SW 1271 (cell line): ENCODE data around the gene BIRC7.

Experiments
- DNase-seq, 2 experiments: peaks; one replicate each; lab custom pipeline; 2025; lab: John Stamatoyannopoulos, UW

BIRC7 gene

DNA sequence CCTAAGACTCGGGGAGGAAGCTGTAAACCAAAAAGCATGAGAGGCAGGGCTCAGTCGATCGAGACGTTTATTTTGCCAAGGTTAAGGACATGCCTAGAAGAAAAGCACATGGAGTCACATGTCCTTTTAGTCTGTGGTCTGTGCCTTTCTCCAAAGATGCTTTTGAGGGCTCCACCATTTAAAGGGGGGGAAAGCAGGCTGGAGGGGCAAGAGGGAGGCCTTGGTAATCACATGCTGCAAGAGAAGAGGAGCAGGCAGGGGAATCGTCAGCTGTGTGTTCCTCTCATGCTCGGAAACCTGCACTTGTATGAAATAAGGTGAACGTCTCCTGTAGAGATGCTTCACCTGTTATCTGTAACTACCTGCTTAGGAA lies 10.6 kb upstream of the BIRC7 start:
- no peak for DNase-seq

DNA sequence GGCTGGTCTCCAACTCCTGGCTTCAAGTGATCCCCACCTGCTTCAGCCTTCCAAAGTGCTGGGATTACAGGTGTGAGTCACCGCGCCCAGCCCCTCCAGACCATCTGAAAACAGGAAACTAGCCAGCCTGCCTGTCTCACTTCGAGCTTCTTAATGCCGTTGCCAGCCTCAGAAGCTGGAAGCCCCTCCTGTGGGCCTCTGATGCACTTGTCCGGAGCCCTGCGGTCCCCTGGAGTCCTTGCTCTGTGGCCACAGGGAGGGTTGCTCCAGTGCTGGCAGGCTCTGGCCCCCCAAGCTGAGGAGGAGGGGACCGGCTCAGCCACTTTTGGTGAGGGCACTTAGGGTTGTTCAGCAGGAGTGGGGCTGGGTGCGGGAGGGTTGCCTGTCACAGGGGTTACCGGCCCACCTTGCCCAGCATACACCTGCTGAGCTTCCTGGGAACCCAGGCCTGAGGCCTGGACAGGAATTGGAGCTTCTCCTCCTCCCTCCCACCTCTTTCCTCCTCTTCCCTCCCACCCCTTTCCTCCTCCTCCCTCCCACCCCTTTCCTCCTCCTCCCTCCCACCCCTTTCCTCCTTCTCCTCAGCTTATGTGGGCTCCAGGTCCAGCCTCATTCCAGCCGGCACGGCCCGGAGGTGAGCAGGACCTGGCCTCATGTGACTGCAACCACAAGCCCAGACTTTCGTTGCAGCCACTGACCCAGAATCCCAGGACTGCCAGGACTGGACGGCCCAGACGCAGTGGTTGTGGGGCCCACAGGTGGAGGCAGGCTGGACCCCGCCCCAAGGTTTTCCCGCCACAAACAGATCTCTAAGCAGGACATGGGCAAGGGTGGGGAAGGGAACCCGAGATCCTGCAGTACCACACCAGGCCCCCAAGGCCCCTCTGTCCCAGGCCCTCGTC lies 9.4 kb upstream of the BIRC7 start:
- no peak for DNase-seq

DNA sequence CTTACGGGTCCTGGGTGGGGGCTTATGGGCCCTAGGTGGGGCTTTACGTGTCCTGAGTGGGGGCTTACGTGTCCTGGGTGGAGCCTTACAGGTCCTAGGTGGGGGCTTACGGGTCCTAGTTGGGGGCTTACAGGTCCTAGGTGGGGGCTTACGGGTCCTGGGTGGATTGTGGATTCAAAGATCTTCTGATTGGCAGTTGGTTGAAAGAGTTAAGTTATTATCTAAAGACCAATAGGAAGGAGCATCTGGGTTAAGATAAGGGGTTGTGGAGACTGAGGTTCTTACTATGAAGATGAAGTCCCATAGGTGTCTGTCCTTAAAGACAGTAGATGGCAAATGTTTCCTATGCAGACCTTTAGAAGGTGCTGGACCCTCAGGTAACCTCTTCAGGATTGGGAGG lies 8.4 kb upstream of the BIRC7 start:
- no peak for DNase-seq

DNA sequence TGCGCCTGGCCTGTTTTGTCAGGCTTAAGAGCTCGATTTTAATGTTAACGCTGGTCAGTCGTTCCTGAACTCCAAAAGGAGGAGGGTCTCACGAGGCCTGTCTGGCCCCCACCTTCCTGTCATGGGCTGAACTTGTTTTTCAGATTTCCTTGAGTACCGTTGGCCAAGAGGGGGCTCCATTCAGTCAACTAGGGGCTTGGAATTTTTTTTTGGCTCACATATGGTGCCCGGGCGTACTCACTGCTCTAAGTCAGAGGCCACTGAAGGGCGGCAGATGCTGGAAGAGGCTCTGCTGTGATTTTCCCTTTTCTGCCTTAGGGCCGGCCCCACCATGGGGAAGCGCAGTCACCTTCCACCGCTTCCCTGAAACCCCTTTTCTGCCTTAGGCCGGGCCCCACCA lies 6.9 kb upstream of the BIRC7 start:
- no peak for DNase-seq

DNA sequence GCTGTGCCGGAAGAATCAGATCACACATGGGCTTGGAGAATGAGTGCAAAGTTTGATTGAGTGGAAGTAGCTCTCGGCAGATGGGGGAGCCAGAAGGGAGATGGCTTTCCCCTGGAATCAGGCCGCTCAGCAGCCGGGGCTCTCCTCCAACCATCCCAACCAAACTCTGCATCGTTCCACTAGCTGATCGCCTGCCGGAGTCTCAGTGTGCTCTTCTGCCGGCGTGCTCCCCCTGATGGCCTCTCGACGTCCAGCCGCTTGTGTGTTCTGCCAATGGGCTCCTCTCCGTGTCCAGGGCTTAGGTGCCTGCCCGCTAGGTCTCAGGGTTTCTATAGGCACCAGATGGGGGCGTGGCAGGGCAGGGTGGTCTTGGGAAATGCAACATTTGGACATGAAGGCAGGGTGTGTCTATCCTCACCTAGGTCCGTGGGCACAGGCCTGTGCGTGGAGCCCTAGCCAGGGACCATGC lies 4.9 kb upstream of the BIRC7 start:
- no peak for DNase-seq

DNA sequence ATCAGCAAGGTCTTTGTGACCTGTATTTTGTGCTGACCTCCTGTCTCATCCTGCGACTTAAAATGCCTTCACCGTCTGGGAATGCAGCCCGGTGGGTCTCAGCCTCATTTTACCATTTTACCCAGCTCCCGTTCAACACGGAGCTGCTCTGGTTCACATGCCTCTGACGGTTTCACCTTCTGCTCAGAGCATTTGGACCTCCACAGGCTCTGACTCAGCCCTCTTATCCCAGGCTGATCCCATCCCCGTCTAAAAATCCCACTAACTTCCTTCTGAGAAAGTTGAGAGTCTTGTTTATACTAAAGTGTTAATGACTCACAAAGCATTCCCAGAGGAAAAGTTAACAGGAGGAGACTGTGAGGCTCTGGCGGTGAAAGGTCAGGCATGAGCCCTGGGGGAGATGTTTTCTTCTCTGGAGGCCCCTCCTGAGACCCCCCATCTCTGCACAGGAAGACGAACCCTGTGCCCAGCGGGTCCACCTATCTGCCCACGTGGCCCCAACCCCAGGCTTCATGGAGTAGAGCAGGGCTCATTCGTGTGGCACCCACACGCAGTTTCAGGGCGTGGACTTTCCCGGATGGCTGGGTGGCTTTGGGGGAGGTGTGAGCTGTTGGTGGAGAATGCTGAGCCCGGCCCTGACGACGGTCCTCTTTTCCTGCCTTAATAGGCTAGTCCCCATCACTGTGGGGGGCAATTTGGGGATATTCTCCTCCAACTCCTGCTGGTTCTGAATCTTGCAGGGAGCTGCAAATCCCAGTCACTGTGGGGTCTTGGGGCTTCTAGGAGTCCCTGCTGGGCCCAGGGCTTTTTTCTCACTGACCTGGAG lies 3.3 kb upstream of the BIRC7 start:
- DNase-seq: peak in 1 of 2 experiments; percentile 20

DNA sequence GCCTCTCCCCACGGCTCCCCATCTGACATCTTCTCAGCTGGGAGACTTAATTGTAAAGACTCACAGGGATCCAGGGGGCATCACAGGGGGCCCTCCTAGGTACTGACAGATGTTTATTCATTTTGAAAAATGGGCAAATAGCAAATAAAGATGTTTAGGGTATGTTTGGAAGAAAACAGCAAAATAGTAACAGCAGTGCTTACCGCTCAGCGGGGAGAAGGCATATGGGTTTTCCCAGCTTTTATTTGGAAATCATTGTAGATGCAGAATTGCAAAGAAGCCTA lies 2.7 kb upstream of the BIRC7 start:
- no peak for DNase-seq

DNA sequence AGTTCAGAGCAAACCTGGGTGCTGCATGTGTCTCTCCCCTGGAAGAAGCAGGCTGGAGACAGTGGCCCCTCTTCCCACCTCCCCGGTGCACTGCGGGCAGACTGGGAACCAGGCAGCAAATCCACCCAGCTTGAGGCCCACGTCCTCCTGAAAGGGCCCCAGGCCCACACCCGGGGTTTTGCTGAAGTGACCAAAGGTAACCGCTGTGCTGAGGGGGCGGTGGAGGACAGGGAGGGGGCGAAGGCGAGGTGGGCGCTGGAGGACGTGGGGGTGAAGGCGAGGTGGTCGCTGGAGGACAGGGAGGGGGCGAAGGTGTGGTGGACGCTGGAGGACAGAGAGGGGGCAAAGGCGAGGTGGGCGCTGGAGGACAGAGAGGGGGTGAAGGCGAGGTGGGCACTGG lies 1.8 kb upstream of the BIRC7 start:
- DNase-seq: no peak

DNA sequence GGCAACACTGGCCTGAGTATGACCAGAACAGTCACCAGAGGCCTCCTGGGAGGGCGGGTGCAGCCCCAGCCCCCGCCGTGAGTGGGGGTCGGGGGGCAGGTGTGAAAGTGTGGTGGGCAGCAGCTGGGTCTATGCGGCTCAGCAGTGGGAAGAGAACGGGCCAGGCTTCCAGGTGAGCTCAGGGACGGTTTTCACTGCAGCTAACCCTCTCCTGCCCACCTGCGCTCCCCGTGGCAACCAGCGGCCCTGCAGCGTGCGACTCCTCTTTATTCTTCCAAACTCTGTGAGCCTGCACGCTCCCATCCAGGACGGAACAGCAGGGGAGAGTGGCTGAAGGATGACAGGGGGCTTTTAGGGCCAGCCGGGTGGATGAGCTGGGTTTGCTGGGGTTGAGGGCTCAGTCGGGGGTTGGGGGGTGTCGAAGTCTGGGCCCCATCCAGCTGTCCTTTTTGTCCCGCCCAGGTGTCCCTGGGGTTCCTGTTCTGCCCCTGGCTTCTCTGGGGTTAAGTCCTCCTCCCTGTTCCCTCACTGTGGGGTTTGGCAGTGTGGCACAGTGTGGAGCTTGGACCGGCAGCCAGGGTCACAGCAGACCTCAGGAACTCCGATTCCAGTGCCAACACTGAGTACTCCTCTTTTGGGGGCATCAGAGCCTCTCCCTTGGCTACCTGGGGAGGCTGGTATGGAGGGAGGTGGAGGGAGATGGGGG lies 859 bp upstream of the BIRC7 start:
- DNase-seq: no peak

DNA sequence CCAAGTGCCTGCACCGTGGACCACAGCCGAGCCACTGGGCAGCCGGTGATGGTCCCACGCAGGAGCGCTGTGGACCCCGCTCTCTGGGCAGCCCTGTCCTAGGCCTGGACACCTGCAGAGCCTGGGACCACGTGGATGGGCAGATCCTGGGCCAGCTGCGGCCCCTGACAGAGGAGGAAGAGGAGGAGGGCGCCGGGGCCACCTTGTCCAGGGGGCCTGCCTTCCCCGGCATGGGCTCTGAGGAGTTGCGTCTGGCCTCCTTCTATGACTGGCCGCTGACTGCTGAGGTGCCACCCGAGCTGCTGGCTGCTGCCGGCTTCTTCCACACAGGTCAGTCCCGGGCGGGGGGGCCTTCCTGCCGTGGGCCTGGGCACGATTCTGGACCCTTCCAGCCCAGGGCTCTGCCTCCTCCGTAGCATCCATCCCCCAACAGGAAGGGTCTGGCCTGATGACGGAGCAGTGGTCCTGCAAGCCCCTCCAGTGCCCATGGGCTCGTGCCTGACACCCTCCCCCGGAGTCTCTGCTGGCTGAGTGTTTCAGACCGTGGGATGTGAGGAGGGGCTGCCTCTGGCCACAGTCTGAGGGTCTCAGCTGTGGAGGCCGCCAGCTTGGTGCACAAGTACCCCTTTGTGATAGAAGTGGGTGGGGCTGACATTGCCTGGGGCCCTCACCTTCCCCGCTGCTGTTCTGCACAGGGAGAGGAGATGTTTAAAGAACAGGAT lies 572 bp downstream of the BIRC7 start:
- no peak for DNase-seq

DNA sequence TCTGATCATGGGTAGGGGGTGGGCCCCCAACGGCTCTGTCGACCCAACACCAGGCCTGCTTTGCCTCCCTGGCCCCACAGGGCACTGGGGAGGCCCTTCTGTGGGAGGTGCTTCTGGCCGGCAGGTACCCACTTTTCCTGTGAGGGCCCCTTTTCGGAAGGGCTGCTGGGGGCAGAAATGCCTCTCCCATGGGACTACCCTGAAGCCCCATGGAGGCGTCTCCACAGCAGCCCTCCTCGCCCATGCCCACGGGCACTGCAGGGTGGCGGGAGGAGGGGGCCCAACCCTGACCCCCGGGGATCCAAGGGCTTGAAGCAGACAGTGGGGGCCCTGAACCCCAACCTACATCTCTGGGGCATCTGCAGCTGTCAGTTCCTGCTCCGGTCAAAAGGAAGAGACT lies 2.3 kb downstream of the BIRC7 start:
- DNase-seq: no peak

DNA sequence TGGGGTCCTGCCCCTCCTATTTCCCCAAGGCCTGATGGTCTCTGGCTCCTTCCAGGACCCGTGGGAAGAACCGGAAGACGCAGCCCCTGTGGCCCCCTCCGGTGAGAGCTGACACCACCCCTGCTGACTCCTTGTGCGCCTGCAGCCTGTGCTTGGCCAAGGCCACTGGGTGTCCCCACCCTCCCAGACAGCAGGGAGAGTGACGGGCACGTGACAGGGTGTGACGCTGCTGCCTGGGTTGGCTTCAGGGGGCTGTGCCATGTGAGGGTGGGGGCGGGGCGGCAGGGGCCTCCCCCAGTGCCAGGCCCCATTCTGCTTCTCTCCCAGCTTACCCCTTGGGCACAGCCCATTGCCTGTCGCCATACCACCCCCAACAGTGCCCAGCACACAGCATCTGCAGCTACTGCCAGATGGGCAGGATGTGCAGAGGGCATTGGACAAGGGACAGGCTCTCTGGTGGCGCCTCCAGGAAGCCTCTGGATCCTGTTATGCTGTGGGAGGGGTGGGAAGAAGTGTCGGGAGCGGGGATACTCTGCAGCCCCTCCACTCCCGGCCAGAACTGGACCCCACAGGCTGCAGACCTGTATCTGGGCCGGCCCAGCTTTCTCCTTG lies 2.9 kb downstream of the BIRC7 start:
- peak in 1 of 2 experiments; percentile 13 for DNase-seq

DNA sequence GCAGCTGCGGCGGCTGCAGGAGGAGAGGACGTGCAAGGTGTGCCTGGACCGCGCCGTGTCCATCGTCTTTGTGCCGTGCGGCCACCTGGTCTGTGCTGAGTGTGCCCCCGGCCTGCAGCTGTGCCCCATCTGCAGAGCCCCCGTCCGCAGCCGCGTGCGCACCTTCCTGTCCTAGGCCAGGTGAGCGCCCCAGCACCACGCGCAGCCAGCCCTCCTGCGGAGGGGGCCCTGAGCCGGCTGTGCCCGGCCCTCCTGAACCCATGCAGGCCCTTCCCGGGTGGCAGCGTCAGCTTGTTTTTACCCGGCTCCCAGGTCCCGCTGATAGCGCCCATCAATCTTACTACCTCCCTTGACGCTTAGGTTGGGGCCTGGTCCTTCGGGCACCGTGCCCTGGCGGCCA lies 3.7 kb downstream of the BIRC7 start:
- no peak for DNase-seq

DNA sequence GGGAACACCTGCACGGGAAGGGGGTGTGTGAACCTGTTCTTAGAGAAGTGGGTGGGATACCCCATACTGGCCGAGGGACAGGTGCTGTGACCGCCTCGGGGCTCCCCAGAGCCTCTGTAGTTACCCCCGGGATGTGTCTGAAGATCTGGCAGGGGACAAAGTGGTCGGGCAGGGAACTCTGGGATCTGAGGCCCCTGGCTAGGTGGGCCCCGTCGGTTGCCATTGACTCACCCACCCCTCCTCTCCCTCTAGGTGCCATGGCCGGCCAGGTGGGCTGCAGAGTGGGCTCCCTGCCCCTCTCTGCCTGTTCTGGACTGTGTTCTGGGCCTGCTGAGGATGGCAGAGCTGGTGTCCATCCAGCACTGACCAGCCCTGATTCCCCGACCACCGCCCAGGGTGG lies 4.3 kb downstream of the BIRC7 start:
- no peak for DNase-seq

DNA sequence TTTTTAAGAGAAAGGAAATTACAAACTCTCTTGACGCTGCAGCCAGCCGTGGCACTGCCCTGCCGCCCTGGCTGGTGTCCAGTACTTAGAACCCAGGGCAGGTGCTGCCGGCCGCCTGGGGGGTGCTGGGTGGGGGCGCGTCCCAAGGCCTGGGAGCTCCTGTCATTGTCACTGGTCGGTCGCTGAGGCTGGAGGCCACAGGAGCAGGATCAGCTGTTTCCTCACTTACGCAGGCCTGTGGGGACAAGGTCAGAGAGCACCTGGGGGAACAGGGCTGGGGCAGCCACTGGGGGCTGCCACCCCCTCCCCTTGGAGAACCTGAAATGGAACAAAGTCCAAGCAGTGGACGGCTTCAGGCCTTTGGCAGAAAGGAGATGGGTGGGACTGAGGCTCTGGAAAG lies 5.6 kb downstream of the BIRC7 start:
- DNase-seq: no peak

DNA sequence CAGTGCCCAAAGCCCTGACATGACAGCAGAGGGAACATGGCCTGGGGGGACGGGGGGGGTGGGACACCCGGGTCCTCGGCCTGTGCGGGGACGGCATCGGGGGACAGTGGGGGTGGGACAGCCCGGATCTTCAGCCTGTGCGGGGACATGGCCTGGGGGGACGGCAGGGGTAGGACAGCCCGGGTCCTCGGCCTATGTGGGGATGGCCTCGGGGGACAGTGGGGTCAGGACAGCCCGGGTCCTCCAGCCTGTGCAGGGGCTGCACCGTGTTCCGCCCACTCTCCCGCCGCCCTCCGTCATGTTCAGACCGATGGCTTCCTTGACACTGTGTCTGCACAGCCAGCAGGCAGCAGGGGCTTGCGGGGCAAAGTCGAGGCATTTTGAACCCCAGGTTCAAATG lies 7.0 kb downstream of the BIRC7 start:
- DNase-seq: no peak

DNA sequence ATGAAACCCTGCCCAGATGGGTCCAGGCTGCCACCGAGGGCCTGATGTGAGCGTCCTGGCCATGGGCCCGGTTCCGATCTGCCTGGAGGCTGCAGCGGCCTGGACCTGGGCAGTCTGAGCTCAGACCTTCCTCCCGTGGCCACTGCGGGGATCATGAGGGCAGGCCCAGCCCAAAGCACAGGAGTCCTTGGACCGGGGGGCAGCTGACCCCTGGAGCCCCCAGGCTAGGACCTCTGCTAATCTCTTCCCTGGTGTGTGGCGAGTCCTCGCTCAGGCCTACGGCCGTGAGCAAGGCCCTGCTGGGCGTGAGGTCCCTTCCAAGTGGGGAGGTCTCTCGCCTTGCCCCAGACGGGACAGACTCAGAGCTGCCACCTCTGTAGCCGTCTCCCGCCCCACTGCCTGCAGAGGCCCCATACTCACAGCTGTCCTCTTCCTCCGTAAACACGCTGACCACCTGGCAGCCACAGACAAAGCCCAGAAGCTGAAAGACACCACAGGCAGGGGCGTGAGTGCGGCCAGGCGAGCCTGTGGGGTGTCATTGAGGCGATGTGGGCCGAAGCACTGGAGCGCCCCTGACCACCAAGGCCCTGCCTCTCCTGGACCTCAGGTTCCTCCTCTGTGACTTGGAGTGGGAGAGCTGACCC lies 8.0 kb downstream of the BIRC7 start:
- no peak for DNase-seq

DNA sequence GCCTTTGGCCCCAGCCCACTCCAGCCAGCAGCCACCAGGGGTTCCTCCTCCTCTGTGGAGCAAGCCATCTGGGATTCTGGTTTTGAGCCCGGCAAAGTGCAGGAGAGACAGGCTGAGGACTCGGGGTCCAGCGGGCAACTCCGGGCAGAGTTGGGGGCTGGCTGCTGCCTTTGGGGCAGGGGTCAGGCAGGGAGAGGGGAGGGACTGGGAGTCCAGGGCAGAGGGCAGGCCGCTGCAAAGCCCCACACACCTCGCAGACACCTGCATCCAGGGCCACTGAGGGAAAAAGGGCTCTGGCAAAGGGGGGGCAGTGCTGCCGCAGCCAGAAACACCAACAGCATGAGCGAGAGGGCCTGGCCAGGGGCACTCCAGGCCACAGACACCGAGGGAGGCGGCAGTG lies 8.8 kb downstream of the BIRC7 start:
- no peak for DNase-seq

DNA sequence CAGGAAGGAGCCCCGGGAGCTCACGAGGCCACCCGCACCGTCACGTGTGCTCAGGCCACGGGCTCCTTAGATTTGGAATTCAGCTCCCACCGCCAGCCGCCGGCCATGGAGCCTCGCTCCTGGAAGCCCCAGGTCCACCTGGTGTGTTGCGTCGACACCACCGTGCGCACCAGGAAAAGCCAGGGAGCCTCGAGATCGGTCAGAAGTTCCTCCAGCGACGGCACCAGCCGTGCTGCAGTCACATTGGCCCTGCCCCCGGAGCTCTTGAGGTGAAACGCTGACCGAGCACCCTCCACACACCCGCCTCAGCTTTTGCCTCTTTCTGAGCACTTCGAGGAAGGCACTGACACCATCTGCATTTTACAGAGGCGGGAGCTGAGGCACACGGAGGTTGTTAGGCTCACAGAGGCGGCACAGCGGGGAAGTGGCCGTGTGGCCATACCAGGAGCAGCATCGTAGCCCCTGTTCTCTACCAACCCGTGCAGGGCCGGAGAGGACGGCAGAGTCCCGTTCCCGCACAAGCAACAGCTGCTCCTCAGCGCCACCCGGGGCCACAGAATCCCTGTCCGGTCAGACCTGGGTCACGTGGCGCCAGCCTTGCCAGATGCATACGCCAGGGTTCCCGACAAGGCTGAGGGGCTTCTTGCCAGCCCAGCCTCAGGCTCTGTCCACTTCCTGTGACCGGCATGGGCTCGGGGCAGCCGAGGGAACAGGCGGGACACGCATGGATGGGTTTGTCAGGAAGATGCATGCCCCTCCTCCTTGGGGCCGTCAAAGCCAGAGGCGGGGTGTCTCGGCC lies 11.0 kb downstream of the BIRC7 start:
- no peak for DNase-seq

DNA sequence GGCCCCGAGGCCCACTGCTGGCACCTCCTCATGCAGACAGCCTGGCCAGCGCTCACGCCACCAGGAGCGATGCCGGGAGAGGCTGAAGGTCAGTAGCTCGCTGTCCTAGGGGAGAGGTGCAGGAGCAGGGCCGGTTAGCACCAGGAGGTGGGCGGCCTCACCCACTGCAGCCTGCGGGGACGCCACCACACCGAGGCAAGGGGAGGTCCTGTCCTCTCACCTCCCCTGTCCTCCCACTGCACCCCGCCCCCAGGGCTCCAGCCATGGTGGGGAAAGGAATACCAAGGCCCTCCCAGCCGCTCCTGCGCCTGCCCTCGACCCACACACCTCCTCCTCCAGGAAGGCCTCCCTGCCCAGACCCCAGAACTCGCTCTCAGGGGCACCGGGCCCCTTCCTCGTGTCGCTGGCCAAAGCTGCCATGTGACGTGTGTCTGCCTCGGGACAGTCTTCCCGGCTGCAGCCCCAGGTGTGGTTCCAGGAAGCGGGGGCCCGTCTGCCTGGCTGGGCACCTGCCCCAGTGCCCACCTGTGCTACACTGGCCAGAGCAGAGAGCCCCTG lies 12.0 kb downstream of the BIRC7 start:
- no peak for DNase-seq
